ENCODE measurements around the gene METTL25B. TPM values are rescaled to one million over a fixed set of nuclear protein-coding genes. Genes with fewer than 3 reads are reported as not detected.

METTL25B gene
- total and polyA plus RNA-seq, 2 experiments from 2014 or later: 18.3 to 21.1 TPM

- TF ChIP-seq ZNF462 (CRISPR knock-in tag; IDR thresholded peaks at IDR 0.05) (no peak), STAT1 (IDR thresholded peaks at IDR 0.05; ENCODE audit: unreplicated experiment) (no peak), EZH2phosphoT487 (IDR thresholded peaks at IDR 0.05; ENCODE audit: unreplicated experiment) (no peak), POLR2AphosphoS5 (IDR thresholded peaks at IDR 0.05; ENCODE audit: low read depth) (no peak), JUNB (IDR thresholded peaks at IDR 0.05; ENCODE audit: unreplicated experiment) (no peak)
Observed at GRCh38 chr1:156738407-156738806, 10.1 kb downstream of the METTL25B start (continued).

DNA sequence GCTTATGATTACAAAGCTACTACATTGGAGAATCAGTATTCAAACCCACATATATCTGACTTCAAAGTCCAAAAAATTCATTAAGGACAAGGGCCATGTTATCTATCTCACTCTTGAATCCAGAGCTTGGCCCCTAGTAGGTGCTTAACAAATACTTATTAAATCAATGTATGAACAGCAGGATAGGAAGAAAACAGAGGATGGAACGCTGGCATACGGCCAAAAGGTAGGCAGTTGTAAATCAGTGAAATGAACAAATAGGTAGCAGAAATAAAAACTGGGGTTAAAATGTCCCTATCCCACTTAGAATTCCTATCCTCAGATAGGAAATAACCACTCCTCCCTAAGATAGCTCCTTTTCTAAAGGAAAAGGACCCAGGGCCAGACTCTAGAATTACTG lies 10.6 kb downstream of the METTL25B start:
- Histone ChIP-seq H3F3A (replicated peaks; ENCODE audit: low read depth) (peaks cover 13% of the 10 kb centered on the region), H3K36me3 (ENCODE audit: insufficient read depth) (peaks cover 5% of the 10 kb centered on the region; the same call in 1 of the 2 replicates), H4K20me1 (replicated peaks; ENCODE audit: insufficient read depth) (no peaks in the 10 kb centered on the region), H3K27me3 (ENCODE audit: insufficient read depth) (no peaks in the 10 kb centered on the region), H2AFZ (no peak overlapping the region), H3K27ac (ENCODE audit: low read depth) (no peak overlapping the region), H3K9me2 (ENCODE audit: insufficient read depth) (no peaks in the 10 kb centered on the region), H3K4me2 (no peak overlapping the region), H3K4me1 (ENCODE audit: insufficient read depth) (peaks cover 25% of the 10 kb centered on the region), H3K4me3 (no peak overlapping the region), H3K79me2 (replicated peaks; ENCODE audit: insufficient read depth) (0 out of 2 replicates have a peak, but pooled peaks cover 7% of the 10 kb centered on the region)
- H3K27ac Mint-ChIP-seq: no peak overlapping the region
- no peaks in the 10 kb centered on the region for H3K9me3 Mint-ChIP-seq
- peaks cover 38% of the 10 kb centered on the region for H3K36me3 Mint-ChIP-seq (ENCODE audit: low read depth)
- peaks cover 18% of the 10 kb centered on the region for H3K27me3 Mint-ChIP-seq (ENCODE audit: insufficient read depth, low read depth, poor library complexity)
- H3K4me3 Mint-ChIP-seq: peak overlapping the region; percentile 31; the same call in 2 of the 3 replicates
- H3K4me1 Mint-ChIP-seq: peaks cover 12% of the 10 kb centered on the region
- ATAC-seq: no peak
- DNase-seq (ENCODE audit: low spot score): no peak
- TF ChIP-seq ZNF114 (CRISPR knock-in tag; IDR thresholded peaks at IDR 0.05) (no peak), STAT1 (IDR thresholded peaks at IDR 0.05; ENCODE audit: unreplicated experiment) (no peak), POLR2AphosphoS5 (IDR thresholded peaks at IDR 0.05; ENCODE audit: low read depth) (no peak), ZNF462 (CRISPR knock-in tag; IDR thresholded peaks at IDR 0.05) (no peak), CREB1 (CRISPR knock-in tag; IDR thresholded peaks at IDR 0.05; ENCODE audit: low read depth) (no peak), EZH2 (IDR thresholded peaks at IDR 0.05; ENCODE audit: low read depth, unreplicated experiment) (no peak), ETS1 (IDR thresholded peaks at IDR 0.05) (no peak)

Measured in GM23338 (cell line).